Rectal smooth muscle tissue (tissue), 1 donor: Measurements from ENCODE around the gene OCLN.
"Not testable (repeated sequence)": the region's sequence is repeated elsewhere in the genome, so short reads cannot be mapped to it uniquely, and the experiment has no call there.

ENCODE experiments used
- H3K27ac ChIP-seq: one replicate; pipeline ENCODE4 v1.7.0; 2013; ENCODE audit warnings: low read depth, low read length, inconsistent platforms
- H3K27me3 ChIP-seq: one replicate; pipeline ENCODE4 v1.7.0; 2013; ENCODE audit warnings: low read length; ENCODE audit not compliant: control insufficient read depth, insufficient read depth
- H3K36me3 ChIP-seq: one replicate; pipeline ENCODE4 v1.7.0; 2013; ENCODE audit warnings: low read length; ENCODE audit not compliant: control insufficient read depth, insufficient read depth
- H3K4me1 ChIP-seq: one replicate; pipeline ENCODE4 v1.7.0; 2013; ENCODE audit warnings: low read length; ENCODE audit not compliant: control insufficient read depth, insufficient read depth
- H3K4me3 ChIP-seq: one replicate; pipeline ENCODE4 v1.7.0; 2013; ENCODE audit warnings: low read length
- H3K9ac ChIP-seq: one replicate; pipeline ENCODE4 v1.7.0; 2013; ENCODE audit warnings: low read length

Gene OCLN, protein sequence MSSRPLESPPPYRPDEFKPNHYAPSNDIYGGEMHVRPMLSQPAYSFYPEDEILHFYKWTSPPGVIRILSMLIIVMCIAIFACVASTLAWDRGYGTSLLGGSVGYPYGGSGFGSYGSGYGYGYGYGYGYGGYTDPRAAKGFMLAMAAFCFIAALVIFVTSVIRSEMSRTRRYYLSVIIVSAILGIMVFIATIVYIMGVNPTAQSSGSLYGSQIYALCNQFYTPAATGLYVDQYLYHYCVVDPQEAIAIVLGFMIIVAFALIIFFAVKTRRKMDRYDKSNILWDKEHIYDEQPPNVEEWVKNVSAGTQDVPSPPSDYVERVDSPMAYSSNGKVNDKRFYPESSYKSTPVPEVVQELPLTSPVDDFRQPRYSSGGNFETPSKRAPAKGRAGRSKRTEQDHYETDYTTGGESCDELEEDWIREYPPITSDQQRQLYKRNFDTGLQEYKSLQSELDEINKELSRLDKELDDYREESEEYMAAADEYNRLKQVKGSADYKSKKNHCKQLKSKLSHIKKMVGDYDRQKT

DNA sequence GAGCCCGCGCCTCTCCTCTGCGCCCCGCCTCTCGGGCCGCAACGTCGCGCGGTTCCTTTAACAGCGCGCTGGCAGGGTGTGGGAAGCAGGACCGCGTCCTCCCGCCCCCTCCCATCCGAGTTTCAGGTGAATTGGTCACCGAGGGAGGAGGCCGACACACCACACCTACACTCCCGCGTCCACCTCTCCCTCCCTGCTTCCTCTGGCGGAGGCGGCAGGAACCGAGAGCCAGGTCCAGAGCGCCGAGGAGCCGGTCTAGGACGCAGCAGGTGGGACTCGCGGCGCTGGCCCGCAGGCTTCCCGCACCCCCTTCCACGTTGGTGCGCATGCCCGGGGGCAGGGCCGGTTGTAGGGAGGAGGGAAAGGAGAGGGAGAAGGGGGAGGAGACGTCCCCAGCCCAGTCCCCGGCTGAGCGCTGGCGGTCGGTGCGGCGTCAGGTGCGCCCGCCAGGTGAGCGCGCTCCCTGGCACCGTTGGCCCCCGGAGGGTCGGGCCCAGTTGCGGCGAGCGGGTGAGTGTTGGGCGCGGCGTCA lies at the start of gene OCLN:
Gene OCLN (plus strand): TSS at position 400 of the 532 bp plus-strand sequence. CDS start 11,455 bp downstream, outside the sequence.
- Histone ChIP-seq H3K9ac (peak within 1 kb of the TSS; percentile 17), H3K27ac (no peak within 1 kb of the TSS), H3K4me1 (no peaks in the 10 kb centered on the region)

DNA sequence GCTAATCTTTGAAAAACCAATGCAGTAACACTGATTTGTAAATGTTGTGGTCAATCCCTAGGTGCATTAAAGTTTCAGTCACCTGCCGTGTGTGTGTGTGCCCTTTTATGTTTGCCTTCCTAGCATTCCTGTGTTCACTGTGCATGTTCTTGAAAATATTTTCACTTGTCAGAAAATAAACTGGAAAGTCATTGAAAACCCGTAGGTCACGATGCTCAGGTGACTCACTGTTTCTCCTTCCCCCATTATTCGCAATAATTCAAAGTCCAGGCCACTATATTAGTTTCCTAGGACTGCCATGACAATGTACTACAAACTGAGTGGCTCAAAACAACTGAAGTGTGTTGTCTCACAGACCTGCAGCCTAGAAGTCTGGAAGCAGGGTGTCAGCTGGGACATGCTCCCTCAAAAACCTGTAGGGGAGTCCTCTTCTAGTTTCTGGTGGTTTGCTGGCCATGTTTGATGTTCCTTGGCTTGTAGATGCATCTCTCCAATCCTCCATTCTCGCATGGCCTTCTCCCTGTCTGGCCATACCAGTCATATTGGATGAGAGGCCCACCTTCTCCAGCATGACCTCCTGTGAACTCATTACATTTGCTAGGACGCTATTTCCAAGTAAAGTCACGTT lies 48.3 kb upstream of the OCLN start:
- Histone ChIP-seq H3K27ac (no peak overlapping the region), H3K4me1 (no peaks in the 10 kb centered on the region)

More for the DNA sequence above, at the start of gene OCLN:
- Histone ChIP-seq H3K4me3 (peak within 1 kb of the TSS; percentile 80), H3K27me3 (peaks cover 10% of the 10 kb centered on the region), H3K36me3 (no peaks in the 10 kb centered on the region)

DNA sequence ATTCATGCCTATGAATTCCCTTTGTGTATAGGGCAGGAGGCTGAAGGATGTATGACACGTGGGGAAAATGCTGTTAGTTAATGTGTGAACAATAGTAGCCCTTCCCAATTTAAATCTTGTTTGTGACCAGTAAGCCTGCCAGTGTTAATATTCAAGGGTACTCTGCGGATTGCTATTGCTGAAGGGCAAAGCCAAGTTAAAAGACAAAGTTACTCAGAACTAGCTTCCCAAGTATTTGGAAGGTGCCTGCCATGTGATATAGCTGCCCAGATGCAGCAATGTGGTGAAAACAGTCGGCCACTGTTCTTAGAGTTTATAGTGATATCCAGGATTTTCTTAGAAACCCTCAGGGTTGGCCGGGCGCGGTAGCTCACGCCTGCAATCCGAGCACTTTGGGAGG lies 43.1 kb upstream of the OCLN start:
- no peaks in the 10 kb centered on the region for H3K4me1 ChIP-seq
- no peaks in the 10 kb centered on the region for H3K36me3 ChIP-seq
- H3K27me3 ChIP-seq: no peaks in the 10 kb centered on the region
- no peak overlapping the region for H3K9ac ChIP-seq
- H3K4me3 ChIP-seq: no peak overlapping the region
- H3K27ac ChIP-seq: no peak overlapping the region

More for the DNA sequence above, 48.3 kb upstream of the OCLN start:
- Histone ChIP-seq H3K4me3 (no peak overlapping the region), H3K27me3 (no peaks in the 10 kb centered on the region), H3K36me3 (no peaks in the 10 kb centered on the region), H3K9ac (no peak overlapping the region)

DNA sequence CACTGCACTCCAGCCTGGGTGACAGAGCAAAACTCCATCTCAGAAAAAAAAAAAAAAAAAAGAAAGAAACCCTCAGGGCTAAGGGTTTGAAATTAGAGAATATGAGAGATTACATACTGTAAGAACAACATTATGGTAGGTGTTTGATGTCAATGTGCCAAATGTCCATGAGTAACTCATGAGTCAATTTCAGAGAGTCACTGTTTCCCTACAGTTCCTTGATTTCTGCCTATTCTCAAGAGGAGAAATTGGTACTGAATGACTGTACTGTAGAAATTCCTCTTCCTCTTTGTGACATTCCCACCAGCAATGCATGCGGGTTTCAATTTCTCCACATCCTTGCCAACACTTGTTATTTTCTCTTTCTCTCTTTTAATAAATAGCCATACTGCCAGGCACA lies 42.5 kb upstream of the OCLN start:
- no peak overlapping the region for H3K27ac ChIP-seq
- H3K27me3 ChIP-seq: no peaks in the 10 kb centered on the region
- no peak overlapping the region for H3K4me3 ChIP-seq
- no peak overlapping the region for H3K9ac ChIP-seq
- no peaks in the 10 kb centered on the region for H3K4me1 ChIP-seq
- no peaks in the 10 kb centered on the region for H3K36me3 ChIP-seq

DNA sequence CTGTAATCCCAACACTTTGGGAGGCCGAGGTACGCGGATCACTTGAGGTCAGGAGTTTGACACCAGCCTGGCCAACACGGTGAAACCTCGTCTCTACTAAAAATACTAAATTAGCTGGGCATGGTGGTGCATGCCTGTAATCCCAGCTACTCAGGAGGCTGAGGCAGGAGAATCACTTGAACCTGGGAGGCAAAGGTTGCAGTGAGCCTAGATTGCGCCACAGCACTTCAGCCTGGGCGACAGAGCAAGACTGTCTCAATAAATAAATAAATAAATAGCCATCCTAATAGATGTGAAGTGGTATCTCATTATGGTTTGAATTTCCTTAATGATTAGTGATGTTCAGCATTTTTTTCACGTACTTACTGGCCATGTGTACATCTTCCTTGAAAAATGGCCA lies 42.1 kb upstream of the OCLN start:
- not testable (repeated sequence) for H3K27ac ChIP-seq, H3K36me3 ChIP-seq, H3K4me1 ChIP-seq, H3K27me3 ChIP-seq, H3K4me3 ChIP-seq, H3K9ac ChIP-seq

DNA sequence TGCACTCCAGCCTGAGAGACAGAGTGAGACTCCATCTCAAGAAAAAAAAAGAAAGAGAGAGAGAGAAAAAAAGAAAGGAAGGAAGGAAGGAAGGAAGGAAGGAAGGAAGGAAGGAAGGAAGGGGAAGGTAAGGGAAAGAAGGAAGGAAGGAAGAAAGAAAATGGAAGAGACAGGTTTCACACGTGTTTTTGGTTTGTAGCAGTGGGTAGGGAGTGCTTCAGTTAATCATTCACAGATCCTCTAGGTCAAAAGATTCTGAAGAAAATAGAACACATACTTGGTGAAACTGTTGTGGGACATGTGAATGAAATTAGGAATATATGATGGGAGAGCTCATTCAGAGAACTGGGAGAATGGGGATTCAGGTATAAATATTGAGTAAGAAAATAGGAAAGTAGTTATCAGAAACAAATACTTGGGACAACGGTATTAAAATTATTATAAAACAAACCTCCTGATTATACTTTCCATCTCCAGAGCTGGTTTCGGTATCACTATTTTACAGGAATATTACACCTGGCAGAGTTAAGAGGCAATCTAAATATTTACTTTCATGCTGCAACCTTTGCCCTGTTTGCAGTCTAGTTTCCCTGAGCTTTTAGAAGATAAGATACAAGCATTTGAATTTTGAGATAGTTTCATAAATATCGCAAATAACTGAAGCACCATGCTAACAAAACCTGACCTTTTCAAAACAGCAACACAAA lies 40.5 kb upstream of the OCLN start:
- H3K4me3 ChIP-seq: no peak overlapping the region
- no peaks in the 10 kb centered on the region for H3K27me3 ChIP-seq
- H3K36me3 ChIP-seq: no peaks in the 10 kb centered on the region
- H3K9ac ChIP-seq: no peak overlapping the region
- no peaks in the 10 kb centered on the region for H3K4me1 ChIP-seq
- no peak overlapping the region for H3K27ac ChIP-seq

DNA sequence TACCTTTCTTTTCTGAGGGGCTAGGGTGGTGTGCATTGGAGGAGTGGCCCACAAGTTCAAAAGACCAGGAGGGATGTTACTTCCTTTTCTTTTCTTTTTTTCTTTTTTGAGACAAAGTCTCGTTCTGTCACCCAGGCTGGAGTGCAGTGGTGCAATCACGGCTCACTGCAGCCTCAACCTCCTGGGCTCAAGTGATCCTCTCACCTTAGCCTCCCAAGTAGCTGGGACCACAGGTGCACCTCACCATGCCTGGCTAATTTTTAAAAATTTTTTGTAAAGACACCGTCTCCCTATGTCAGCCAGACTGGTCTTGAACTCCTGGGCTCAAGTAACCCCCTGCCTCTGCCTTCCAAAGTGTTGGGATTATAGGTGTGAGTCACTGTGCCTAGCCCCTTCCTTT lies 39.1 kb upstream of the OCLN start:
- H3K27me3 ChIP-seq, H3K27ac ChIP-seq, H3K4me1 ChIP-seq, H3K9ac ChIP-seq, H3K4me3 ChIP-seq, H3K36me3 ChIP-seq: not testable (repeated sequence)

DNA sequence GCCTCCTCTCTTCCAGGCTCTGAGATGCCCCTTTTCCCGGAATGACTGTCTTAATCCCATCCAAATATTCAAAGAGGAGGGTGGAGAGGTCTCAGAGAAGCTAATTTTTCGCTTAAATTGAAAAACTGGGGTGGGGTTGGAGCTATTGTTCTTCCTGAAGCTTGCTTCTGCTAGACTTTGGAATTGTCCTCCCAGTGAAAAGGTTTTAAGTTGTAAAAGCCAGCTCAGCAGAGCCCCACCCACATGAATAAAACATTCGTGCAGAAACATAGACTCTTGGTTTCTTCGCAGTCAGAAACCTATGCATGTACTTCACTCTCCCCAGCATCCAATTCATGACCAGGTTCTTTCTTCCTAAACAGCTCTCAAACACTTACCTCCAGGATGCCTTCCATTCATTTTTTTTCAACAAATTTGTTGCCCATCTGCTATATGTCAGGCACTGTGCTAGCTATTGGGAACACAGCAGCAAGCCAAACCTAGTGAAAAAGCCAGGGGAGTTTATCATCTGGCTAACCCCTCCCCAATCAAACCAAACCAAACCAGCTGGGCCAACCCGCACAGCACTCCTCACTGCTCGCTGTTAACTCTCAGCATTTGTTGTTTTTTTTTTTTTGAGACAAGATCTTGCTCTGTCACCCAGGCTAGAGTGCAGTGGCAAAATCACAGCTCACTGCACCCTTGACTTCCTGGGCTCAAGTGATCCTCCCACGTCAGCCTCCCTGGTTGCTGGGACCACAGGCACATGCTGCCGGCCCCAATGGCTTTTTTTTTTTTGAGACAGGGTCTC lies 37.9 kb upstream of the OCLN start:
- Histone ChIP-seq H3K27me3 (no peaks in the 10 kb centered on the region), H3K36me3 (no peaks in the 10 kb centered on the region), H3K4me3 (no peak overlapping the region), H3K4me1 (no peaks in the 10 kb centered on the region), H3K9ac (no peak overlapping the region), H3K27ac (no peak overlapping the region)

DNA sequence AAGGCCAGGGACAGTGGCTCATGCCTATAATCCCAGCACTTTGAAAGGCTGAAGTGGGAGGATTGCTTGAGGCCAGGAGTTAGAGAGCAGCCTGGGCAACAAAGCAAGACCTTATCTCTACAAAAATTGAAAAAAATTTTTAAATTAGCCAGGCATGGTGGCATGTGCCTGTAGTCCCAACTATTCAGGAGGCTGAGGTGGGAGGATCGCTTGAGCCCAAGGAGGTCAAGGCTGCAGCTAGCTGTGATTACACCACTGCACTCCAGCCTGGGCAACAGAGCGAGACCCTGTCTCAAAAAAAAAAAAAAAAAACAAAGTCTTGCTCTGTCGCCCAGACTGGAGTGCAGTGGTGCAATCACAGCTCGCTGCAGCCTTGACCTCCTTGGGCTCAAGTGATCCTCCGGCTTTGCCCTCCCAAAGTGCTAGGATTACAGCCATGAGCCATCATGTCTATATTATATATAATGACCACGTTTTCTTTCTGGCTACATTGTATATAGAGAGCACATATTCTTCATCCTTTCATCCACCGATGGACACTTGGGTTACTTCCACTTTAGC lies 37.1 kb upstream of the OCLN start:
- not testable (repeated sequence) for H3K27ac ChIP-seq, H3K36me3 ChIP-seq, H3K4me1 ChIP-seq, H3K27me3 ChIP-seq, H3K4me3 ChIP-seq, H3K9ac ChIP-seq

DNA sequence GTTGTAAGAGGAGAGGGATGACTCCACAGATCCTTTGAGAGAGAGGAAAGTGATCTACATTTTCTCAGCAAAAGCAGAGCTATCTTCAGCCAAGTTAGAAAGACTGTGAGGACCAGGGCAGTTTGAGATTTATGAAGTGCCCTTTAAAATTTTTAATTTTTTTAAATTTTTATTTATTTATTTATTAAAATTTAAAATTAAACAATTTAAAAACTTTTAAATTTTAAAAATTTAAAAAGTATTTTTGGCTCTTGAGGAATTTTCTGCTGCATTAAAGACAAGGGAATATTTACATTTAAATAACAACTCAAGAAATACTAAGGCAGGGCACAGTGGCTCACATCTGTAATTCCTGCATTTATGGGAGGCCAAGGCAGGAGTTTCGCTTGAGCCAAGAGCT lies 30.4 kb upstream of the OCLN start:
- Histone ChIP-seq H3K36me3 (no peaks in the 10 kb centered on the region), H3K4me1 (no peaks in the 10 kb centered on the region), H3K4me3 (no peak overlapping the region), H3K9ac (no peak overlapping the region), H3K27ac (no peak overlapping the region), H3K27me3 (no peaks in the 10 kb centered on the region)

DNA sequence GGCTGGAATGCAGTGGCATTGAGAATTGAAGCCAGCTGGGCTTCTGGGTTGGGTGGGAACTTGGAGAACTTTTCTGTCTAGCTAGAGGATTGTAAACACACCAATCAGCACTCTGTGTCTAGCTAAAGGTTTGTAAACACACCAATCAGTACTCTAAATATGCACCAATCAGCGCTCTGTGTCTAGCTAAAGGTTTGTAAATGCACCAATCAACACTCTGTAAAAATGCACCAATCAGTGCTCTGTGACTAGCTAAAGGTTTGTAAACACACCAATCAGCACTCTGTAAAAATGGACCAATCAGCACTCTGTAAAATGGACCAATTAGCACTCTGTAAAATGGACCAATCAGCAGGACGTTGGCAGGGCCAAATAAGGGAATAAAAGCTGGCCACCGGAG lies 26.2 kb upstream of the OCLN start:
- not testable (repeated sequence) for H3K27me3 ChIP-seq, H3K36me3 ChIP-seq, H3K4me1 ChIP-seq, H3K27ac ChIP-seq, H3K4me3 ChIP-seq, H3K9ac ChIP-seq
